C4-2B (cell line): ENCODE measurements around the gene RNF217.

Source experiments
- ZFX ChIP-seq: fragments of 450-650 bp; IDR thresholded peaks from 2 replicates; pipeline ENCODE4 v1.6.1; 2017
- TF ChIP-seq, protein P1 (sequence below): fragments of 450-650 bp; conservative IDR thresholded peaks from 2 replicates; pipeline ENCODE4 v1.5.1; 2017; ENCODE audit warnings: mild to moderate bottlenecking

DNA sequence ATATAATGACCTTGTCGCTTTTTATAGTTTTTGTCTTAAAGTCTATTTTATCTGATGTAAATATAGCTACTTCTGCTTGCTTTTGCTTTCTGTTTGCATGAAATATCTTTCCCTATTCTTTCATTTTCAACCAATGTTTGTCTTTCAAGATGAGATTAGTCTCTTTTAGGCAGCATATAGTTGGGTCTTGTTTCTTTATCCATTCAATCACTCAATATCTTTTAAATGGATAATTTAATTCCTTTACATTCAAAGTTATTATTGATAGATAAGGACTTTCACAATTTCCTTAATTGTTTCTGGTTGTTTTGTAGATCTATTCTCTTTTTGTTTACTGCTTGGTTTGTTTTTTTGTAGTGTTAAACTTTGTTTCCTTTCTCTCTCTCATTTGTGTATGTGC lies 147.8 kb downstream of the RNF217 start:
- TF ChIP-seq, protein P1, sequence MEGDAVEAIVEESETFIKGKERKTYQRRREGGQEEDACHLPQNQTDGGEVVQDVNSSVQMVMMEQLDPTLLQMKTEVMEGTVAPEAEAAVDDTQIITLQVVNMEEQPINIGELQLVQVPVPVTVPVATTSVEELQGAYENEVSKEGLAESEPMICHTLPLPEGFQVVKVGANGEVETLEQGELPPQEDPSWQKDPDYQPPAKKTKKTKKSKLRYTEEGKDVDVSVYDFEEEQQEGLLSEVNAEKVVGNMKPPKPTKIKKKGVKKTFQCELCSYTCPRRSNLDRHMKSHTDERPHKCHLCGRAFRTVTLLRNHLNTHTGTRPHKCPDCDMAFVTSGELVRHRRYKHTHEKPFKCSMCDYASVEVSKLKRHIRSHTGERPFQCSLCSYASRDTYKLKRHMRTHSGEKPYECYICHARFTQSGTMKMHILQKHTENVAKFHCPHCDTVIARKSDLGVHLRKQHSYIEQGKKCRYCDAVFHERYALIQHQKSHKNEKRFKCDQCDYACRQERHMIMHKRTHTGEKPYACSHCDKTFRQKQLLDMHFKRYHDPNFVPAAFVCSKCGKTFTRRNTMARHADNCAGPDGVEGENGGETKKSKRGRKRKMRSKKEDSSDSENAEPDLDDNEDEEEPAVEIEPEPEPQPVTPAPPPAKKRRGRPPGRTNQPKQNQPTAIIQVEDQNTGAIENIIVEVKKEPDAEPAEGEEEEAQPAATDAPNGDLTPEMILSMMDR = no peak
- no peak for TF ChIP-seq ZFX
